COLO668 (cell line): ENCODE measurements around the gene RRAS2.
"Not testable (repeated sequence)": the region's sequence is repeated elsewhere in the genome, so short reads cannot be mapped to it uniquely, and the experiment has no call there.

Experiments used
- DNase-seq: peaks from one replicate; lab custom pipeline; 2025; ENCODE audit not compliant: unreplicated experiment; lab: John Stamatoyannopoulos, UW

Gene RRAS2

GRCh38 chr11:14308897-14309387, 50.0 kb downstream of the RRAS2 start:
- DNase-seq: no peak

GRCh38 chr11:14308114-14308896, 50.7 kb downstream of the RRAS2 start:
- DNase-seq: no peak

DNA sequence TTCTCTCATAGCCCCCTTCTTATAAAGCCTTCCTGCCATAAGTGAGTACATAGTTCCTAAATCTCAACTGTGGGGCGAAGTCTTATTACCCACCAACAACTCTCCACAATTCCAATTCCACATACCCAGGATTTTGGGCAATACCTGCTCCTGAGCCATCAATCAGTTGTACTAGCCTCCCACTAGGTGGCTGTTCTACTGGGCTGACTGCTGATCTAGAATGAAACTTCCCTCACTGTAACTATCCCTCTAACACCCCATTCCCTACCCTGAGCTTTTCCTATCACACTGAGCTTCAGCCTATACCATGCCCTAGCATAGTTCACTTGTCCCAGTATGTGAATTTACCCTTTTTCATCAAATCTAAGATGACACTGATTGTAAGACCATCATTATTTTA, 52.5 kb downstream of the RRAS2 start:
- no peak for DNase-seq

- DNase-seq: no peak
Observed at GRCh38 chr11:14305649-14306048, 53.3 kb downstream of the RRAS2 start.

GRCh38 chr11:14304601-14305000, 54.4 kb downstream of the RRAS2 start:
- no peak for DNase-seq

- peak; percentile 17 for DNase-seq
Observed at GRCh38 chr11:14300661-14301304, 58.2 kb downstream of the RRAS2 start.

DNA sequence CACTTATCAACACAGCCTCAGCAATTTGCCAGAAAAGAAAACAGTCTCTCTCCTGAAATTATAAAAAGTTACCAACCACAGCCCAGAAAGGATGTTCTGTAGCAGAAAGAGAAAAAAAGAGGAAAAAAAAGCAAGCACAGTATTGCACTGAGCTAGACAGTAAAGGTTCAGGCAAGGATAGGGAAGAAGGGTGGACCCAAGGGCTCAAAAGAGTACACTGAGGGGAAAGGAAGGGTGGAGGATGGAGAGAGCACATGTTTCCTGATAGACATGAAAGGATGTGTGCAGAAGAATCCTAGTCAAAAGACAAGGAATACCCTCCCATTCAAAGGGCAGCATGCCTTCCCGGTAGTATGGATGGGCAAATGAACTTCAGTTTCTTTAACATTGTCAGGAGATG, 59.1 kb downstream of the RRAS2 start:
- no peak for DNase-seq

- DNase-seq: no peak
Observed at GRCh38 chr11:14290422-14290821, 68.6 kb downstream of the RRAS2 start.

GRCh38 chr11:14288189-14288935, 70.6 kb downstream of the RRAS2 start:
- DNase-seq: no peak

GRCh38 chr11:14278869-14279268, 80.1 kb downstream of the RRAS2 start:
- DNase-seq: not testable (repeated sequence)

- DNase-seq: no peak
Observed at GRCh38 chr11:14275076-14275475, 83.9 kb downstream of the RRAS2 start.

DNA sequence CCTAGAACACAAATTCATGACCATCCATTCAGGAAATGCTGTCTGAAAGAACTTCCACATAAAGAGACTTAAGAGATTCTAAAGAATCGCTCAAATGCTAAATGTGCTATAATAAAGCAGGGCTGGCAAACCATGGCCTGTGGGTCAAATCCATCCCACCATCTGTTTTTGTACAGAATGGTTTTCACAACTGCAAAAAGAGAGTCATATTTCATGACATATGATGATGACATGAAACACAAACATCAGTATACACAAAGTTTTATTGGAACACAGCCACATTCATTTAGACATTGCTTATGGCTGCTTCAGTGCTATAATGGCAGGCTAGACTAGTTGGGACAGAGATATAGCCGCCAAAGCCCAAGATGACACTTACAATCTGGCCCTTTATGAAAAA, 85.1 kb downstream of the RRAS2 start:
- no peak for DNase-seq

DNA sequence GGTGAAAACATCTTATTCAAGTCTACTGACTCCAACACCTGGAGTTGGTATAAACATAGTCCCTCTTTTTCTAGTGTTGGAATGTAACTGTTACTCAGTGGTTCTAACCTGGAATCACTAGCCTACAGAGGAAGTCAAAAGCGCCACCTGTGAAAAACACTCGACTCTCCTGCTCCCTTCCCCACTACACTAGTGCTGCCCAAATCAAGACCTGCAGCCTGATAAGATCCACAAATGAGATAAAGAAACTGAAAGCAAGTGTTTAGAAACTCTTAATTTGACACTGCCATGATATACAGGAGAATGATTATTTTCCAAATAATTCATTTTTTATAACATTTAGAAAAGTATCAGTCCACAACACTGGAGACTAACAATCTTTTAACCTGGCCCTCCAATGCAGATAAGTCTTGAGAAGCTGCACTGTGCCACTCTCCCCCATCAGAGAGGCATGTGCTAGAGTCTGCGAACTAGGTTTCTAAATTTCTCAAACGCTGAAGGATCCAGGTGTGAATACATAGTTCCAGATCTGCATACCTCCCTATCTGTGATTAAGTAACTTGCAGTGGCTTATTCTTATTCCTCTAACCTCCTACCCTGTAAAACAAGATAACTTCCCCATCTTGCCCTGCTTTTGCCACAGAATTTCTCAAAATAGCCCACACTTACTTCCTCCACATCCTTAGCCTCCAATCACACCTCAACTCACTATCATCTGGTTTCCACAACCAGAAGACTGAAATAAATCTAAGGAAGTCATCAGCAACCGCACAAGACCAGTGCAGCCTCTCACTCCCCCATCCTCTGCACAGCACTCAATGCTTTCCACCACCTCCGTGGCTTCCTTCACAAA, 88.1 kb downstream of the RRAS2 start:
- no peak for DNase-seq

DNA sequence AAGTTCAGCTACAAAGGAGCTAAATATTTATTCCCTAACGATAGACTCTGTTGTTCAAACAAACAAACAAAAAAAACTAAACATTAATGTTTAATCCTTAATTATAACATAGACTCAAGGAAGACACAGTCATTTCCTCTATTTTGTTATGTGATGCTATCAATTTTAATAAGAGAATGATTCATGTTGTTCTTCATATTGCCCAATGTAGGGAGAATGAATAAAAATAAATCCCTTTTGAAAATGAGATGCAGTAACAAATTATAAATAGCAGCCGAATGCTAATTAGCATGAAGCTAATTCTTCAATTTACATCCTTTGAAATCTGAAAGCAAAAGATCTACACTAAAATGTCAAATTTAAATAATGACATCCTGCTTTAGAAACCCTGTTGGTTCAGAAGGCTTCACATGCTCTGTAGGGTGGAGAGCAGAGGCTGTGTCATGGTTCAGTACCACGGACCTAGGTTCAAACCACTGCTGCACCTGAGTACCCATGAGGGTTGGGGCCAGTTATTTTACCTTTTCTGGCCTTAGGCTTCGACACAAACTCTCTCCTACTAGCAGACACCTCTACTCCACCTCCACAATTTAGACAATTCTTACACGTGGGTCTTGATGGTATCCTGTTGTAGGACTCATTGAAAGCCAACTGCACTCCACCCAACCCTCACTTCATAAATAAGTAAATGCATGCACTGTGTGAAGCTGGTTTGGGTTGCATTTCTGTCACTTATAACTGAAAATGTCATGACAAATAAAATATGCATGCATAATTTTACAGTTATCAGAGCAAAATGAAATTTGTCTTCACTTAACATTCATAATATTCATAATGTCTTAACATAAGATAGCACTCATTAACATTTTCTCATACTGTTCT, 89.0 kb downstream of the RRAS2 start:
- DNase-seq: no peak

GRCh38 chr11:14267861-14268635, 90.9 kb downstream of the RRAS2 start:
- DNase-seq: no peak

GRCh38 chr11:14266622-14267021, 92.4 kb downstream of the RRAS2 start:
- no peak for DNase-seq

DNA sequence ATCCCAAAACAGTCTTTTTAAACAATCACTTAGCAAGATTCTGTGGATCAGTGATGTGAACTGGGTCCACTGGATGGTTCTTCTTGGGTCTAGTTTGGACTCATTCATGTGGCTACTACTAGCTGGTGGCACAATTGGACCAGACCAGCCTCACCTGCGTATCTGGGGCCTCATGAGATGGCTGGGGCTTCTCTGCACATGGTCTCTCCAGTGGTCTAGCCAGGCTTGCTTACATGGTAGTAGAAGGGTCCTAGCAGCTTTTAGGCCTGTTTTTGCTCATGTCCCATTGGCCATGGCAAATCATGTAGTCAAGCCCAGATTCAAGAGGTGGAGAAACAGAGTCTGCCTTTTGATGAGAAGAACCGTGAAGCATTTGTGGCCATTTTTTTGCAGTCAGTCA, 94.0 kb downstream of the RRAS2 start:
- no peak for DNase-seq

DNA sequence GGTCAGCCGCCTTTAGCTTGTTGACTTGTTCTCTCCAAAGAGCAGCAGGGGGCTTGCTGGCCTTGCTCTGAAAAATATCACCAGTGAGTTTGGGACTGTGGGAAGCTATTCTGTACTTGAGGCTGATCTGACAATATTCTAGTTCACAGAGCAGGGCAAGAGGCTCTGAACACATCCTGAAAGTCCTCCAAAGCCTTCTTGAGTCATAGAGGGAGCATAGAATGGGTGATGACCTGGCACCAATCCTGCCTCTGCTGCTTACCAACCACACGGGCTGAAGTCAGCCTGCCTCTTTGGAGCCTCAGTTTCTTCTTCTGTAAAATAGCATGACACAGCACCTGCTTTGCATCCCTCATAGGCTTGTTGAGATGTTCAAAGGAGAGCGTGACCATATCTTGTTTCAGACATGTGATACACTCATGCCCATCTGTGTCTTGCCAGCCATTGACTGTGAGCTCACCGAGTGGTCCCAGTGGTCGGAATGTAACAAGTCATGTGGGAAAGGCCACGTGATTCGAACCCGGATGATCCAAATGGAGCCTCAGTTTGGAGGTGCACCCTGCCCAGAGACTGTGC, 96.6 kb downstream of the RRAS2 start:
- no peak for DNase-seq

GRCh38 chr11:14261066-14261465, 97.9 kb downstream of the RRAS2 start:
- DNase-seq: no peak
